Measurements from ENCODE around the gene CLEC16A.
"Not testable (repeated sequence)": the region's sequence is repeated elsewhere in the genome, so short reads cannot be mapped to it uniquely, and the experiment has no call there.

CLEC16A gene

GRCh38 chr16:10941127-10941933, 3.0 kb upstream of the CLEC16A start:
- DNase-seq = no peak

GRCh38 chr16:10941935-10942351, 2.4 kb upstream of the CLEC16A start:
- not testable (repeated sequence) for DNase-seq

GRCh38 chr16:10942352-10943063, 1.9 kb upstream of the CLEC16A start, which contains the start of gene DEXI:
TSS of gene DEXI (minus strand) at chr16:10942468. CDS start at chr16:10942005, 463 bp downstream.
- DNase-seq = peak; percentile 93

- DNase-seq = no peak
Observed at GRCh38 chr16:10943064-10943353, 1.4 kb upstream of the CLEC16A start.

GRCh38 chr16:10945065-10945787, 862 bp downstream of the CLEC16A start:
- no peak for DNase-seq

GRCh38 chr16:10946308-10946707, 1.9 kb downstream of the CLEC16A start:
- no peak for DNase-seq

- no peak for DNase-seq
Observed at GRCh38 chr16:10947211-10947787, 2.9 kb downstream of the CLEC16A start.

- DNase-seq = peak; percentile 35
Observed at GRCh38 chr16:10949424-10949970, 5.1 kb downstream of the CLEC16A start.

GRCh38 chr16:10950393-10950792, 6.0 kb downstream of the CLEC16A start:
- no peak for DNase-seq

GRCh38 chr16:10951026-10951425, 6.7 kb downstream of the CLEC16A start:
- no peak for DNase-seq

GRCh38 chr16:10954903-10955302, 10.5 kb downstream of the CLEC16A start:
- no peak for DNase-seq

GRCh38 chr16:10957771-10958482, 13.6 kb downstream of the CLEC16A start:
- no peak for DNase-seq

GRCh38 chr16:10959161-10959560, 14.8 kb downstream of the CLEC16A start:
- DNase-seq = no peak

- no peak for DNase-seq
Observed at GRCh38 chr16:10961231-10961630, 16.9 kb downstream of the CLEC16A start.

- peak; percentile 87 for DNase-seq
Observed at GRCh38 chr16:10964039-10964890, 19.9 kb downstream of the CLEC16A start.

GRCh38 chr16:10964891-10965326, 20.5 kb downstream of the CLEC16A start:
- DNase-seq = peak; percentile 77

- peak; percentile 51 for DNase-seq
Observed at GRCh38 chr16:10965440-10966061, 21.2 kb downstream of the CLEC16A start.

- no peak for DNase-seq
Observed at GRCh38 chr16:10966129-10966528, 21.8 kb downstream of the CLEC16A start.

- DNase-seq = peak; percentile 54
Observed at GRCh38 chr16:10966559-10966958, 22.2 kb downstream of the CLEC16A start.

- DNase-seq = no peak
Observed at GRCh38 chr16:10967986-10968385, 23.6 kb downstream of the CLEC16A start.

GRCh38 chr16:10968498-10968897, 24.1 kb downstream of the CLEC16A start:
- no peak for DNase-seq
